H7 (cell line): ENCODE results near the gene PLXNB3. TPM values are rescaled to one million over a fixed set of nuclear protein-coding genes. Genes with fewer than 3 reads are reported as not detected.
A peak's percentile ranks its signal among the peaks of the same experiment; 100 is the strongest.
"Not testable (repeated sequence)": the region's sequence is repeated elsewhere in the genome, so short reads cannot be mapped to it uniquely, and the experiment has no call there.

Experiments used
- DNase-seq: peaks from one replicate; pipeline ENCODE4 v3.0.0; 2012
- H3K27me3 ChIP-seq: 2 replicates; pipeline ENCODE4 v1.6.0; 2011; ENCODE audit warnings: mild to moderate bottlenecking, low read length; ENCODE audit not compliant: control insufficient read depth, insufficient read depth
- H3K36me3 ChIP-seq: replicated peaks from 2 replicates; pipeline ENCODE4 v1.5.1; 2011; ENCODE audit warnings: low read length; ENCODE audit not compliant: control insufficient read depth, insufficient read depth
- H3K4me3 ChIP-seq: 2 replicates; pipeline ENCODE4 v1.5.1; 2011; ENCODE audit warnings: low read depth, mild to moderate bottlenecking, control low read depth, low read length, moderate library complexity; ENCODE audit not compliant: insufficient read depth
- total RNA-seq: library from RNA; depleted of rRNA; stranded (reverse); fragments of >200 nt; shearing (Covaris generic); gene quantifications from 2 replicates; pipeline ENCODE4 v1.2.3, GENCODE V29; 2014

PLXNB3 gene
- total RNA-seq, 1 experiment from 2014 or later: not detected

DNA sequence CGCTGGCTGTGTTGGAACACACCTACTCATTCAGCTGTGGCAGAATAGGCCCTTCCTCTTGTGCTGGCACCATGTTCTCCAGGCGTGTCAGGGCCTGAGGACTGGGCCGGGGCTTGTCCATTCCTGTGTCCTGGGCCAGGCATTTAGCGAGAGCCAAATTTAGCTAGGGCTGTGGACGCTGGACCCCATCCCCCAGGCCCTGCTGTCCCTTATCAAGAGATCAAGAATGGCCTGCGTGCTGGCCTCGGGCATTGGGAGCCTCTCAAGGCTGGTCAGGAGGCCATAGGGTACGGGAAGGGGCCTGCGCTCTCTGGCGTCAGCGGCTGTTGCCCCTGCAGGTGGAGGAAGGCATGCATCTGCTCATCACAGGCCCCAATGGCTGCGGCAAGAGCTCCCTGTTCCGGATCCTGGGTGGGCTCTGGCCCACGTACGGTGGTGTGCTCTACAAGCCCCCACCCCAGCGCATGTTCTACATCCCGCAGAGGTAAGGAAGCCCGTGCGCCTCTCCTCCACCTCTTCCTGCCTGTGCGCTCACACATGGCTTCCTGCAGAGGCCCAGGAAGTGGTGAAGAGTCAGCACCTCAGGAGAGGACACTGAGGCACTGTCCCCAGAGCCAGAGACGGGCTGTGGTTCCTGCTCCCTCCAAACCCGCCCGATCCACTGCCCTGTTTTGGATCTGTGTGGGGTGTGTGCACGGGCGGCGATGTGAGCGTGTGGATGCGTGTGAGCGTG, 24.1 kb upstream of the PLXNB3 start:
- Histone ChIP-seq H3K27me3 (no peaks in the 10 kb centered on the region), H3K36me3 (no peaks in the 10 kb centered on the region), H3K4me3 (no peak overlapping the region)
- peak; percentile 59 for DNase-seq

DNA sequence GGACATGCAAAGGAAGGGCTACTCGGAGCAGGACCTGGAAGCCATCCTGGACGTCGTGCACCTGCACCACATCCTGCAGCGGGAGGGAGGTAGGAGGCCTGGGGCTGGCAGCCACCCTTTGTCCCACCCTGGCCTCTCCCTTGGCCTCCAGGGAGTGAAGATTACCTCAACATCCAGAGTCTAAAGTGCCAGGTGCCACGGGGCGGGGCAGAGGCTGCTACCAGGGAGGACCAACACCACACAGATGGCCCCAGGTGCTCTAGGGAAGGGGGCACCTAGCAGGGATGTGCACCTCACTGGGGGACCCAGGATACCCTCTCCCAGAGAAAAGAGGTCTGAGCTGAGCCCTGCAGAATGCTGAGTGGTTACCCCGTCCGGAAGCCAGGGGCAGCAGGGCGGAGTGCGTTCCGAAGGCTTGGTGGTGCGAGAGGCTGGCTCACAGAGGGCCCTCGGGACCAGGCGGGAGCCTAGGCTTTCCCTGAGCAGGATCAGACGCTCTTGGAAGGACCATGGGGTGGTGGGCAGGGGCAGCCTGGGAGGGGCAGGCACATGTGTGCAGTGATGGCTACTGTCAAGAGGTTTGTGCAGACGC, 23.3 kb upstream of the PLXNB3 start:
- H3K36me3 ChIP-seq: no peaks in the 10 kb centered on the region
- H3K4me3 ChIP-seq: no peak overlapping the region
- peak; percentile 27 for DNase-seq
- H3K27me3 ChIP-seq: no peaks in the 10 kb centered on the region

DNA sequence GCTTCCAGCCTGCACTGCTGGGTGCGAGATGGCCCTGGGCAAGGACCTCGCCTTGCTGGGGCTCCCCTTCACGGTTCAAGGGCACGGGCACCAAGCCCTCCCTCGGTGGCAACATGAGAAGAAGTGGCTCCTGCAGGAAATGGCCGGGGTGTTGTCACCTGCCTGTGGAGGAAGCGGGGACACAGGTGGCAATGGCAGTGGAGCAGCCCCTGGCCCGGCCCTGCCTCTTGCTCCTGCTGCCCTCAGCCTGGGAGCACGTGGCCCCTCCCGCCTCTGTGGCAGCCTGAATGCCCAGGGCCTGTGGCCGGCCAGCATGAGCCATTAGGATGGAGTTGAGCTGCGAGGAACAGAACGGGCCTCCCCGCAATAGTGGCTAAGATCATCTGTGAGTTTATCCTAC, 22.6 kb upstream of the PLXNB3 start:
- H3K4me3 ChIP-seq: no peak overlapping the region
- no peaks in the 10 kb centered on the region for H3K27me3 ChIP-seq
- no peaks in the 10 kb centered on the region for H3K36me3 ChIP-seq
- peak; percentile 13 for DNase-seq

DNA sequence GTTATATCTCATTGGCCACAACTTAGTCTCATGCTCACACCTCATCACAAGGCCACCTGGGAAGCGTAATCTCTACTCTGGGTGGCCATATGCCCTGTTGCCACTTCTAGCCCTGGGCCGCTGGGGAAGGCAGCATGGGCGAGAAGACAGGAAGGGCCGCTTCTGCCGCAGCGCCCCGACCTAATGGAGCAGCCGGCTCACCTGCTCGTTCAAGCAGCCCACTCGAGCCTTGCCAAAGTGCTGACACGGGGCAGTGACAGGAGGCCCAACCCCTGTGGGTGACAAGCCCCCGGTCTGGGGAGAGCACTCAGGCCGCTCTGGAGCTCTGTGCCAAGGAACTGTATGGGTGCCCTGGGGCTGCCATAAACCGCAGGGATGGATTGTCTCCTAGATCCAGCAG, 21.9 kb upstream of the PLXNB3 start:
- peak; percentile 6 for DNase-seq
- not testable (repeated sequence) for H3K27me3 ChIP-seq, H3K4me3 ChIP-seq, H3K36me3 ChIP-seq

DNA sequence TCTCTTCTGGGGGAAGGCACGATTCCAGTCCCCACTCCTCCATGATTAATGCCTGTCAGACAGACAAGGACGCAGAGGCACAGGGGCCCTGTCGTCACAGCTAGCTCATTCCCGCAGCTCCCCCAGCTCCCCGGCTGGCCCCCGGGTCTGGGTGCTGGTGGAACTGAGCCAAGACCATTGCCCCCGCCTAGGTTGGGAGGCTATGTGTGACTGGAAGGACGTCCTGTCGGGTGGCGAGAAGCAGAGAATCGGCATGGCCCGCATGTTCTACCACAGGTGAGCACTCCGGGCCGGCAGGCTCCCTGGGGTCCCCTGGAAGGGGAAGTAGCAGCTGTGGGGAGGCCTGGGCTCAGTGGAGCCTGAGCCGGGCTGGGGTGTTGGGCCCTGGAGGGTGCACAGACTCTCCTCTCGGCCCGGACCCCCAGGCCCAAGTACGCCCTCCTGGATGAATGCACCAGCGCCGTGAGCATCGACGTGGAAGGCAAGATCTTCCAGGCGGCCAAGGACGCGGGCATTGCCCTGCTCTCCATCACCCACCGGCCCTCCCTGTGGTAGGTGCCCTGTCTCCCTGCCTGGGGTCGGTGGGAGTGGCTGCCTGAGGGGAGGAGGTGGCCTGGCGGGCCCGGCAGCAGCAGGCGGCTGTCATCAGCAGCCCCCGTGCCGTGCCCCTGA, 21.1 kb upstream of the PLXNB3 start:
- DNase-seq: peak; percentile 12
- H3K4me3 ChIP-seq: not testable (repeated sequence)

DNA sequence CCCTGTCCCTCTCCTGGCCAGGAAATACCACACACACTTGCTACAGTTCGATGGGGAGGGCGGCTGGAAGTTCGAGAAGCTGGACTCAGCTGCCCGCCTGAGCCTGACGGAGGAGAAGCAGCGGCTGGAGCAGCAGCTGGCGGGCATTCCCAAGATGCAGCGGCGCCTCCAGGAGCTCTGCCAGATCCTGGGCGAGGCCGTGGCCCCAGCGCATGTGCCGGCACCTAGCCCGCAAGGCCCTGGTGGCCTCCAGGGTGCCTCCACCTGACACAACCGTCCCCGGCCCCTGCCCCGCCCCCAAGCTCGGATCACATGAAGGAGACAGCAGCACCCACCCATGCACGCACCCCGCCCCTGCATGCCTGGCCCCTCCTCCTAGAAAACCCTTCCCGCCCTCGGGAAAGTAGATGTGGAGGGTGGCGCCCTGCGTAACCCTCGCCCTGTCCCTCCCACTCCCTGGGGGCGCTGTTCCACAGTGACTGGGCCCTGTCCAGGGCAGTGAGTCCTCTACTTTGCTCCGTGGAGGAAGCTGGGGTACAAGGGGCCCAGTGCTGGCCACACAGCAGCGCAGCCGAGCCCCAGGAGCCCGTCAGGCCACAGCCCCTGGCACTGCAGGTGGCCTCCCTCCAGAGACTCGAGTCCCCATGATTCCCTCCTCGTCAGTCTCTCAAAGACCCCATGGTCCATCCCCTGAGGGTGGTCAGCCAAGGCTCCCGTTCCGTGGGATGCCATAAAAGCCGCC, 20.4 kb upstream of the PLXNB3 start:
- DNase-seq: peak; percentile 71
- not testable (repeated sequence) for H3K36me3 ChIP-seq, H3K27me3 ChIP-seq
- H3K4me3 ChIP-seq: peak overlapping the region; percentile 35

More for the DNA sequence above, 21.1 kb upstream of the PLXNB3 start:
- not testable (repeated sequence) for H3K27me3 ChIP-seq, H3K36me3 ChIP-seq

DNA sequence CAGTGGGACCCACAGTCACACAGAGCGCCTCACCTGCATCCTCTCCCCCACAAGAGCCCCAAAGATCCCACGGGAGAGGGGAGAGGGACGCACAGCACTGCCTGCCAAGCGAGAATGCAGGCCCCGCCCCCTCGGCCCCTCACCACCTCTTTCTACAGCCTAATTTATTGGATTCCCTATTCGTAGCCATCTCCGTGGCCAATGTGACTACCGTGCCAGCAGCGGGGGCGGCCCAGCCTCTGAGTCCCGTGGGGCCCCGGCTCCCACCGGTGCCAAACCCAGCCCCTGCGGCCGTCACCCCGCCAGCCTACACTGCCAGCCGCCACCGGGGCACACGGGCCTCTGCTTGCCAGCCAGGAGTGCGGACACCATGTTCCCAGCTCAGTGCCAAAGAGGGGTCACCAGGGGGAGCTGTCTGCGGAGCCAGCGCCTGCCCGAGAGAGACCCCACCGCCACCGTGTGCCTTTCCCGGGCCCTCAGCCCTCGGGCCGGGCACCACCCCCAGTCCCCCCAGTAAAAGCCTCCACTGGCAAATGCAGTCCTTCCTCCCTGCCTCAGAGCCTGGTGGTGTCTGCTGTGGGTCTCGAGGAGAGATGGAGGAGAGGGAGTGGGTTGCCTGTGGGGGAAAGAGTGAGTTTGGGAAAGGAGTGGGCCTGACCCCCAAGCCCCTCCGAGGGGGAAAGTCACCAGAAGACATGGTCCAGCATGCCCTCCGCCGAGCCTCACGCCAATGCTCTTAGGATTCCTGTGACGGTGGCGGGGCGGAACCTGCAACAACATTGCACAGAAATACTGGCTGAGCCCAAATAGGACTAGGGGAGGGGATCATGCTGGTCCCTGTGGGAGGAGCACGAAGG, 19.6 kb upstream of the PLXNB3 start:
- H3K36me3 ChIP-seq: no peaks in the 10 kb centered on the region
- H3K4me3 ChIP-seq: peak overlapping the region; percentile 35
- no peaks in the 10 kb centered on the region for H3K27me3 ChIP-seq
- peak; percentile 71 for DNase-seq

DNA sequence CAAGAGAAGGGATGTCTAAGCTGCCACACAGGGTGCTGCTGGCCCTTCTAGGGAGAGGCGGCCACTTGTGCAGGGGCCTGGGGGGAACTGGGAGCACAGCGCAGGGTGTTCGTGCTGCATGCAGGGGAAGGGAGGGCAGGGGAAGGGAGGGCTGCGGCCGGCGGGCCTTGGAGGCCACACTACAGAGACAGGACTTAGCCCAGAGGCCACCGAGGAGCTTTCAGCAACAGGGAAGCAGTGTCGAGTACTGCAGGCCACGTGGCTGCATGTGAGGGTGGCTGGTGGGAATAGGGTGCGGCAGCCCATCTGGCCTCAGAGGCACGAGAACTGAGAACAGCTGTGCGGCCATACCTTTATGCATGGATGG, 19.0 kb upstream of the PLXNB3 start:
- H3K36me3 ChIP-seq, H3K27me3 ChIP-seq, H3K4me3 ChIP-seq, DNase-seq: not testable (repeated sequence)

DNA sequence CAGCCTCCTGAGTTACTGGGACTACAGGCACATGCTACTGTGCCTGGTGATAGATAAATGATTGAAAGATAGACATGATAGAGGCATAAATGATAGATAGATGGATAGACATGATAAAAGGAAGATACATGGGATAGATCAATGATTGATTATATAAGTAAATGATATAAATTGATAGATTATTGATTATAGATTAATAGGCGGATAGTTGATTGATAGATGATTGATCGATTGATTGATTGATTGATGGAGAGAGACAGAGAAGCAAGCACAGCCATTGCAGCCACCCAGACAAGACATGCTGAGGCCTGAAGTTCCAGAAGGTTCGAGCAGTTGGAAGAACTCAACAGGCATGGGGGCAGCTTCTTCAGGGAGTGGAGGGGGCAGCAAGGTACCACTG, 17.7 kb upstream of the PLXNB3 start:
- no peak for DNase-seq
- H3K4me3 ChIP-seq: no peak overlapping the region
- no peaks in the 10 kb centered on the region for H3K27me3 ChIP-seq
- H3K36me3 ChIP-seq: no peaks in the 10 kb centered on the region

DNA sequence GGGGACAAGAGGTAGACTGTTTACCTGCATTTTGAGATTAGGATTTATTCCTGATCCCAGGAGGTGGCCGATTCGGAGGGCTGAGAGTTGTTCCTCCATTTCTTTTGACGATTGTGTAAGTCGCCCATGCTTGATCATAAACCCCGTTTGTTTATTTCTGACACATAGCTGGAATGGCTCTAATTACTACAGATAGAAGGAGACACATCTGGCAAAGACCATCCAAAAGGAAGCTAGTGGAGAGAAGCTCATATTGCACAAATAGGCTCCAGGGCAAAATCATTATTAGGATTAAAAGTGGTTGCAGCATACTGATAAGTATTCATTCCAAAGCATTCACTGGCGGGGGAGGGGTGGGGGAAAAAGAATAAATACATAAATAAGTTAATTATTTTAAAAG, 17.1 kb upstream of the PLXNB3 start:
- not testable (repeated sequence) for DNase-seq

DNA sequence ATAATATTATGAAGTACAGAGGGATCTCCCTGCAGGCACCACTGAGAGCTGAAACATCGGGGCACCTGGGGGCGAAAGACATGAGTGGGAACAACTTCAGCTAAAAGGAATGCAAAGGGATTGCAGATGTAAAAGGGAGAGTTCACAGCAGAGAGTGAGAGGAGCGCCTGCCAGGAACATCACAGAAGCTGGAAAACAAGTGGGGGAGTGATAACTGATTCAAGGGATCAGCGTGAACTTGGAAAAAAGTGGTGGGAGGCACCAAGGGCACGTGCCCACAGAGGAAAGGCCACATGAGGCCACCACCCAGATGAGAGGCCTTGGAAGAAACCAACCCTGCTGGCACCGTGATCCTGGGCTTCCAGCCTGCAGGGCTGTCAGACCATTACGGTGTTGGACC, 15.0 kb upstream of the PLXNB3 start:
- not testable (repeated sequence) for H3K36me3 ChIP-seq, H3K27me3 ChIP-seq, H3K4me3 ChIP-seq, DNase-seq

More for the DNA sequence above, 17.1 kb upstream of the PLXNB3 start:
- H3K36me3 ChIP-seq, H3K4me3 ChIP-seq, H3K27me3 ChIP-seq: not testable (repeated sequence)

DNA sequence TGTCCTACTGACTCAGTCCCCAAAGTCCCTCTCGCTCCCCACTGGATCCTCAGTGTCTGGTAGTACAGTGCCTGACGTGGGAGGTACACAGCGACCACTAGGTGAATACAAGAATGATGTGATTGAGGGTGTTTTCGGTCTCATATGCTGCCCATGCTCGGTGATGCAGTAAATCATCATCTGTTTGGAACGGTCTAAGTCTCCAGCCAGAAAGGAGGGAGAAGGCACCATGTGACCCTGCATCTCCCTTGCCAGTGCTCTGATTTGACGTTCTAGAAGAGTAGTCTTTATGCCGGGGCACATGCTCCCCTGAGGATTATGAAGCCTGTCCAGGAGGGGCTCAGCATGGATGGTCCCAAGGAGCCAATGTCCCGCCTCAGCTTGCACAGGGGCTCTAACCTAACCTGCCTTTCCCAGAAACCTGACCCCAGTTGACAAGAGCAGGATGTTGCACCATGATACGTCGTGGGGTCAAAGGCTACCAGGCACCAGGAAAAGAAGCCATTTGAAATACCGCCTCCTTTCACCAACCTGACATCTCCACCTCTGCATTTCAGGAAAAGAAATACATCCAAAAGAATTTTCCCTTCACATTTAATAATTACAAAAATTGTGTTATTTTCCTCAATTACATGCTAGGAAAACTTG, 13.8 kb upstream of the PLXNB3 start:
- DNase-seq: peak; percentile 20
- H3K4me3 ChIP-seq: no peak overlapping the region
- H3K27me3 ChIP-seq: no peaks in the 10 kb centered on the region
- no peaks in the 10 kb centered on the region for H3K36me3 ChIP-seq

DNA sequence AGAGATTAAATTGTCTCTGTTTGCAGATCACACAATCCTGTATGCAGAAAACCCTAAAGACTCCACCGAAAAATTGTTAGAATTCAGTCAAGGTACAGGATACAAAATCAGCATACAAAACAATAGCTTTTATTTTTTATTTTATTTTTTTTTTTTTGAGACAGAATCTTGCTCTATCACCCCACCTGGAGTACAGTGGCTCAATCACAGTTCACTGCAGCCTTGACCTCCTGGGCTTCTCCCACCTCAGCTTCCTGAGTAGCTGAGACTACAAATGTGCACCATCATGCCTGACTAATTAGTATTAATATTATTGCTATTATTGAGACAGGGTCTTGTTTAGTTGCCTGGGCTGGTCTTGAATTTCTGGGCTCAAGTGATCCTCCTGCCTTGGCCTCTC, 8.9 kb upstream of the PLXNB3 start:
- DNase-seq: no peak
- H3K36me3 ChIP-seq: no peaks in the 10 kb centered on the region
- no peaks in the 10 kb centered on the region for H3K27me3 ChIP-seq
- H3K4me3 ChIP-seq: no peak overlapping the region

DNA sequence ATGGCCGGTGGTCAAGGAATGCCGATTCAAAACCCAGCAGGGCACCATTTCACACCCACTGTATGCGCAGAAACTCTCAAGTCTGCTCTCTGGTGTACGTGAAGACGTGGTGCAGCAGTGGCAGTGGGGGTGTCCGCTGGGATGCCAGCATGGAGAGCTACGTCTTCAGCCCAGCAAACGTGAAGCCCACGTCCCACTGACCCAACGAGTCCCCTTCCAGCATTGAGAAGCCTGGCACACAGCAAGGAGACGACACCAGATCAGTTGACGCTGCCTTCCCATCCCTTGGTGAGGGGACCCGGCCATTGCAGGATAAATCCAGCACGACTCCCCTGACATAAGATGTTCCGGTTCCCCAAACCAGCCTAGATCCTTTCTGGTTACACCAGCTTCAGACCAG, 2.2 kb upstream of the PLXNB3 start:
- H3K27me3 ChIP-seq: no peaks in the 10 kb centered on the region
- H3K4me3 ChIP-seq: no peak overlapping the region
- no peaks in the 10 kb centered on the region for H3K36me3 ChIP-seq
- peak; percentile 41 for DNase-seq
